ENCODE results near the gene STH. TPM values are rescaled to one million over a fixed set of nuclear protein-coding genes. Genes with fewer than 3 reads are reported as not detected.
"Not testable (repeated sequence)": the region's sequence is repeated elsewhere in the genome, so short reads cannot be mapped to it uniquely, and the experiment has no call there.

The STH gene
- total RNA-seq, 3 donors from 2014 or later = not detected

GRCh38 chr17:45952814-45953320 lies 46.2 kb upstream of the STH start:
- no peaks in the 10 kb centered on the region for H3K4me1 ChIP-seq (ENCODE audit: low read depth)
- no peaks in the 10 kb centered on the region for H3K36me3 ChIP-seq (ENCODE audit: low read depth)
- H3K4me3 ChIP-seq = no peak overlapping the region
- TF ChIP-seq, protein P1, sequence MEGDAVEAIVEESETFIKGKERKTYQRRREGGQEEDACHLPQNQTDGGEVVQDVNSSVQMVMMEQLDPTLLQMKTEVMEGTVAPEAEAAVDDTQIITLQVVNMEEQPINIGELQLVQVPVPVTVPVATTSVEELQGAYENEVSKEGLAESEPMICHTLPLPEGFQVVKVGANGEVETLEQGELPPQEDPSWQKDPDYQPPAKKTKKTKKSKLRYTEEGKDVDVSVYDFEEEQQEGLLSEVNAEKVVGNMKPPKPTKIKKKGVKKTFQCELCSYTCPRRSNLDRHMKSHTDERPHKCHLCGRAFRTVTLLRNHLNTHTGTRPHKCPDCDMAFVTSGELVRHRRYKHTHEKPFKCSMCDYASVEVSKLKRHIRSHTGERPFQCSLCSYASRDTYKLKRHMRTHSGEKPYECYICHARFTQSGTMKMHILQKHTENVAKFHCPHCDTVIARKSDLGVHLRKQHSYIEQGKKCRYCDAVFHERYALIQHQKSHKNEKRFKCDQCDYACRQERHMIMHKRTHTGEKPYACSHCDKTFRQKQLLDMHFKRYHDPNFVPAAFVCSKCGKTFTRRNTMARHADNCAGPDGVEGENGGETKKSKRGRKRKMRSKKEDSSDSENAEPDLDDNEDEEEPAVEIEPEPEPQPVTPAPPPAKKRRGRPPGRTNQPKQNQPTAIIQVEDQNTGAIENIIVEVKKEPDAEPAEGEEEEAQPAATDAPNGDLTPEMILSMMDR (IDR thresholded peaks at IDR 0.05) = no peak
- intact Hi-C loops (cut with DNase I, micrococcal nuclease) = no loop called here
- DNase-seq (no peak), ATAC-seq (no peak)
- H3K9me3 ChIP-seq = no peaks in the 10 kb centered on the region

- H3K4me1 ChIP-seq (ENCODE audit: low read depth) = no peaks in the 10 kb centered on the region
- ATAC-seq (no peak), DNase-seq (no peak)
- H3K9me3 ChIP-seq = no peaks in the 10 kb centered on the region
- TF ChIP-seq, protein P1 (IDR thresholded peaks at IDR 0.05) = no peak
- intact Hi-C loops (cut with DNase I, micrococcal nuclease) = no loop called here
- no peaks in the 10 kb centered on the region for H3K36me3 ChIP-seq (ENCODE audit: low read depth)
- no peak overlapping the region for H3K4me3 ChIP-seq
These were observed 45.5 kb upstream of the STH start for GRCh38 chr17:45953561-45953960.

- Histone ChIP-seq H3K4me1 (ENCODE audit: low read depth) (no peaks in the 10 kb centered on the region), H3K36me3 (ENCODE audit: low read depth) (no peaks in the 10 kb centered on the region), H3K9me3 (no peaks in the 10 kb centered on the region), H3K4me3 (no peak overlapping the region)
- intact Hi-C loops (cut with DNase I, micrococcal nuclease) = no loop called here
- ATAC-seq (no peak), DNase-seq (no peak)
- TF ChIP-seq, protein P1 (IDR thresholded peaks at IDR 0.05) = no peak
These were observed 44.1 kb upstream of the STH start for GRCh38 chr17:45954914-45955313.

DNA sequence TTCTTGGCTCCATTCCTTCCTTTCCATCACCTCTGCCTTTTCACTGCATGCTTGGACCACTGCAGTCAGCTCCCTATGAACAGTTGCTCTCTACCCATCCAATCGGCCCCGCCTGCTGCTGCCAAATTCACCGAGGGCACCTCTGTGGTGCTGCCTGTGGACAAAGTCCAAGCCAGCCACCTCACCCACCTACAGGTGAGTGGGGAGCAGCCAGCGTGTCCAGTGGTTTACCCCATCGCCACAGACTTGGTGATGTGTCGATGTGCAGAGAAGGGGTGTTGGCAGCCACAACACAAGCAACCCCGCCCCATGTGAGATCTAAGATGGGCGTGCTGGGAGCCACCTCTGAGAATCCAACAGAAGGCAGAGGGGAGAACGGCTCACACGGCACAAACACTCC lies 43.7 kb upstream of the STH start:
- TF ChIP-seq, protein P1 (IDR thresholded peaks at IDR 0.05) = no peak
- Histone ChIP-seq H3K9me3 (no peaks in the 10 kb centered on the region), H3K36me3 (ENCODE audit: low read depth) (no peaks in the 10 kb centered on the region), H3K4me1 (ENCODE audit: low read depth) (no peaks in the 10 kb centered on the region), H3K4me3 (no peak overlapping the region)
- DNase-seq (no peak), ATAC-seq (no peak)
- intact Hi-C loops (cut with DNase I, micrococcal nuclease) = no loop called here

- DNase-seq (no peak), ATAC-seq (no peak)
- H3K9me3 ChIP-seq = no peaks in the 10 kb centered on the region
- H3K4me1 ChIP-seq (ENCODE audit: low read depth) = no peaks in the 10 kb centered on the region
- TF ChIP-seq, protein P1 (IDR thresholded peaks at IDR 0.05) = no peak
- no peaks in the 10 kb centered on the region for H3K36me3 ChIP-seq (ENCODE audit: low read depth)
- intact Hi-C loops (cut with DNase I, micrococcal nuclease) = no loop called here
- H3K4me3 ChIP-seq = no peak overlapping the region
These were observed 43.0 kb upstream of the STH start for GRCh38 chr17:45956090-45956489.

DNA sequence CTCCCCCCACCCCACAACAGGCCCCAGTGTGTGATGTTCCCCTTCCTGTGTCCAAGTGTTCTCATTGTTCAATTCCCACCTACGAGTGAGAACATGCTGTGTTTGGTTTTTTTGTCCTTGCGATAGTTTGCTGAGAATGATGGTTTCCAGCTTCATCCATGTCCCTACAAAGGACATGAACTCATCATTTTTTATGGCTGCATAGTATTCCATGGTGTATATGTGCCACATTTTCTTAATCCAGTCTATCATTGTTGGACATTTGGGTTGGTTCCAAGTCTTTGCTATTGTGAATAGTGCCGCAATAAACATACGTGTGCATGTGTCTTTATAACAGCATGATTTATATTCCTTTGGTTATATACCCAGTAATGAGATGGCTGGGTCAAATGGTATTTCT lies 42.3 kb upstream of the STH start:
- ATAC-seq; H3K9me3 ChIP-seq; intact Hi-C loops (cut with DNase I, micrococcal nuclease); H3K4me1 ChIP-seq (ENCODE audit: low read depth); DNase-seq; H3K36me3 ChIP-seq (ENCODE audit: low read depth); H3K4me3 ChIP-seq: not testable (repeated sequence)

All from mucosa of descending colon (tissue), 3 donors.